Loucy (cell line): ENCODE results near the gene RBM17.

ENCODE experiments used
- H2AFZ ChIP-seq: fragments of 200-600 bp; sonication (generic); 2 replicates; pipeline ENCODE4 v1.6.0; 2016; ENCODE audit warnings: antibody characterized with exemption, mild to moderate bottlenecking, low read length, moderate library complexity
- H3F3A ChIP-seq: fragments of 200-600 bp; 2 replicates; pipeline ENCODE4 v1.6.0; 2016; ENCODE audit warnings: antibody characterized with exemption, low read depth, mild to moderate bottlenecking
- H3K27me3 ChIP-seq: fragments of 200-600 bp; sonication (generic); 2 replicates; pipeline ENCODE4 v1.6.1; 2014; ENCODE audit warnings: low read length, mild to moderate bottlenecking; ENCODE audit not compliant: insufficient read depth, poor library complexity, severe bottlenecking
- H3K36me3 ChIP-seq: fragments of 200-600 bp; sonication (generic); 2 replicates; pipeline ENCODE4 v1.6.1; 2016; ENCODE audit warnings: low read length; ENCODE audit not compliant: insufficient read depth
- H3K4me1 ChIP-seq: fragments of 200-600 bp; sonication (generic); 2 replicates; pipeline ENCODE4 v1.5.1; 2014; ENCODE audit warnings: low read length, mild to moderate bottlenecking; ENCODE audit not compliant: insufficient read depth, poor library complexity, severe bottlenecking
- H3K4me2 ChIP-seq: fragments of 200-600 bp; sonication (generic); 2 replicates; pipeline ENCODE4 v1.6.0; 2014; ENCODE audit warnings: antibody characterized with exemption, low read length, low read depth, mild to moderate bottlenecking; ENCODE audit not compliant: poor library complexity, severe bottlenecking
- H3K4me3 ChIP-seq: fragments of 200-600 bp; sonication (generic); 2 replicates; pipeline ENCODE4 v1.5.1; 2014; ENCODE audit warnings: low read length, mild to moderate bottlenecking, mixed read lengths; ENCODE audit not compliant: poor library complexity, severe bottlenecking
- H3K79me2 ChIP-seq: fragments of 200-600 bp; sonication (generic); 2 replicates; pipeline ENCODE4 v1.6.1; 2014; ENCODE audit warnings: low read length; ENCODE audit not compliant: insufficient read depth
- H3K9ac ChIP-seq: fragments of 200-600 bp; sonication (generic); 2 replicates; pipeline ENCODE4 v1.6.0; 2014; ENCODE audit warnings: mild to moderate bottlenecking, low read depth, low read length, moderate library complexity; ENCODE audit not compliant: poor library complexity, severe bottlenecking
- H3K9me2 ChIP-seq: fragments of 200-600 bp; sonication (generic); replicated peaks from 2 replicates; pipeline ENCODE4 v1.6.1; 2016; ENCODE audit warnings: low read depth, low read length, mixed read lengths
- H3K9me3 ChIP-seq: fragments of 200-600 bp; sonication (generic); 2 replicates; pipeline ENCODE4 v1.6.1; 2014; ENCODE audit warnings: mild to moderate bottlenecking, antibody characterized with exemption, low read length, low read depth; ENCODE audit not compliant: insufficient read depth
- H4K20me1 ChIP-seq: fragments of 200-600 bp; sonication (generic); 2 replicates; pipeline ENCODE4 v1.6.0; 2014; ENCODE audit warnings: antibody characterized with exemption, low read length, mild to moderate bottlenecking; ENCODE audit not compliant: insufficient read depth, poor library complexity, severe bottlenecking
- EZH2phosphoT487 ChIP-seq: fragments of 200-600 bp; IDR thresholded peaks from 2 replicates; pipeline ENCODE4 v1.6.1; 2018; ENCODE audit warnings: antibody characterized with exemption, mild to moderate bottlenecking, moderate library complexity, borderline replicate concordance
- TF ChIP-seq, protein P1 (sequence below): fragments of 200-600 bp; sonication (generic); conservative IDR thresholded peaks from 2 replicates; pipeline ENCODE4 v1.5.1; 2014; ENCODE audit warnings: mild to moderate bottlenecking, antibody characterized with exemption, low read length

RBM17 gene

DNA sequence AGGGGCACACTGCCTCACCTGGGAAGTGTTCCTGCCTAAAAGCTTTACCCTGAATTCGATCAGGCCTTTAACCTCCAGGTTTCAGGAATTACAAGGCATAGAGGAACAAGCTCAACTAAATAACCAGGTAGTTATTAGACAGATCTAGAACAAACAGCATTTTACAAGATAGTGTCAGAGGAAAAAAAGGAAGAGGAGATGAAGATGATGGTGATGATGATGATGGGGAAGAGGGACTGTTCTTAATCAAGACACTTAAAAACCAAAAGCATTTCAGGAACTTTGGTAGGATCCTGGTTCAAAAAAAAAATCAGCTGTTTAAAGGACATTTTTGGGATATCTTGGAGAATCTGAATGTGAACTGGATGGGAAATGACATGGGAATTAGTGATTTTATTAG, 11.5 kb downstream of the RBM17 start:
- no peak overlapping the region for H3K4me2 ChIP-seq

GRCh38 chr10:6101181-6101580, 12.3 kb downstream of the RBM17 start:
- TF ChIP-seq EZH2phosphoT487: no peak
- TF ChIP-seq, protein P1, sequence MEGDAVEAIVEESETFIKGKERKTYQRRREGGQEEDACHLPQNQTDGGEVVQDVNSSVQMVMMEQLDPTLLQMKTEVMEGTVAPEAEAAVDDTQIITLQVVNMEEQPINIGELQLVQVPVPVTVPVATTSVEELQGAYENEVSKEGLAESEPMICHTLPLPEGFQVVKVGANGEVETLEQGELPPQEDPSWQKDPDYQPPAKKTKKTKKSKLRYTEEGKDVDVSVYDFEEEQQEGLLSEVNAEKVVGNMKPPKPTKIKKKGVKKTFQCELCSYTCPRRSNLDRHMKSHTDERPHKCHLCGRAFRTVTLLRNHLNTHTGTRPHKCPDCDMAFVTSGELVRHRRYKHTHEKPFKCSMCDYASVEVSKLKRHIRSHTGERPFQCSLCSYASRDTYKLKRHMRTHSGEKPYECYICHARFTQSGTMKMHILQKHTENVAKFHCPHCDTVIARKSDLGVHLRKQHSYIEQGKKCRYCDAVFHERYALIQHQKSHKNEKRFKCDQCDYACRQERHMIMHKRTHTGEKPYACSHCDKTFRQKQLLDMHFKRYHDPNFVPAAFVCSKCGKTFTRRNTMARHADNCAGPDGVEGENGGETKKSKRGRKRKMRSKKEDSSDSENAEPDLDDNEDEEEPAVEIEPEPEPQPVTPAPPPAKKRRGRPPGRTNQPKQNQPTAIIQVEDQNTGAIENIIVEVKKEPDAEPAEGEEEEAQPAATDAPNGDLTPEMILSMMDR: no peak
- Histone ChIP-seq H3K9ac (no peak overlapping the region), H3K27me3 (no peaks in the 10 kb centered on the region), H4K20me1 (peaks cover 42% of the 10 kb centered on the region), H3K9me3 (no peaks in the 10 kb centered on the region), H3K36me3 (peaks cover 86% of the 10 kb centered on the region), H3F3A (no peaks in the 10 kb centered on the region), H3K4me1 (no peaks in the 10 kb centered on the region), H3K4me2 (no peak overlapping the region), H3K4me3 (no peak overlapping the region), H3K9me2 (no peaks in the 10 kb centered on the region), H3K79me2 (peaks cover 87% of the 10 kb centered on the region), H2AFZ (no peak overlapping the region)

More for the DNA sequence above, 11.5 kb downstream of the RBM17 start:
- Histone ChIP-seq H3F3A (no peaks in the 10 kb centered on the region), H3K79me2 (peaks cover 95% of the 10 kb centered on the region), H2AFZ (no peak overlapping the region), H3K9ac (no peak overlapping the region), H3K27me3 (no peaks in the 10 kb centered on the region), H4K20me1 (peaks cover 48% of the 10 kb centered on the region), H3K9me2 (no peaks in the 10 kb centered on the region), H3K4me1 (peaks cover 7% of the 10 kb centered on the region), H3K36me3 (peaks cover 80% of the 10 kb centered on the region; the same call in 1 of the 2 replicates), H3K4me3 (no peak overlapping the region), H3K9me3 (no peaks in the 10 kb centered on the region)
- TF ChIP-seq, protein P1: no peak
- no peak for TF ChIP-seq EZH2phosphoT487

DNA sequence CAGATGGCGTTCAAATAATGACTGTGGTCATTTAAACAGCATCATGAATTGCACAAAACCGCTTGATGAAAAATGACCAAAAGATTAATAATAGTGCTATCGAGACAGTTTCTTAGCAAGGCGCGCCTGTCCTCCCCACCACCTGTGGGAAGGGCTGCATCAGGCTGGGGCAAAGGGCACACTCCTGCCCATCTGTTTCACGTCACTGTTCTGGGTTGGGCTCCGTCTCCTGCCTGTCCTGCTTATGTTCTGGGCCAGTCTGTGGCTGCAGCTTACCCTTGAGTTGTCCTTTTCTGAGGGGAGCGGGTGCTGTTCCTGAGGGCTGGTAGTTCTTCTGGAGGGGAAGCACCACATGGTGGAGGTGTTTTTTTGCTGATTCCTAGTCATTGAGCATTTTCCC, 13.3 kb downstream of the RBM17 start:
- no peaks in the 10 kb centered on the region for H3K9me3 ChIP-seq
- TF ChIP-seq EZH2phosphoT487: no peak
- TF ChIP-seq, protein P1: no peak
- H3K9ac ChIP-seq: no peak overlapping the region
- no peak overlapping the region for H2AFZ ChIP-seq
- H3K4me1 ChIP-seq: no peaks in the 10 kb centered on the region
- no peak overlapping the region for H3K4me3 ChIP-seq
- no peaks in the 10 kb centered on the region for H3K27me3 ChIP-seq
- no peaks in the 10 kb centered on the region for H3F3A ChIP-seq
- H3K36me3 ChIP-seq: peaks cover 91% of the 10 kb centered on the region
- H3K4me2 ChIP-seq: no peak overlapping the region
- peaks cover 35% of the 10 kb centered on the region for H4K20me1 ChIP-seq
- H3K79me2 ChIP-seq: peaks cover 77% of the 10 kb centered on the region
- no peaks in the 10 kb centered on the region for H3K9me2 ChIP-seq
